MV-4-11 (cell line): ENCODE data around the gene NDST4.

ENCODE experiments used
- DNase-seq: peaks from one replicate; lab custom pipeline; 2025; lab: John Stamatoyannopoulos, UW

Gene NDST4

DNA sequence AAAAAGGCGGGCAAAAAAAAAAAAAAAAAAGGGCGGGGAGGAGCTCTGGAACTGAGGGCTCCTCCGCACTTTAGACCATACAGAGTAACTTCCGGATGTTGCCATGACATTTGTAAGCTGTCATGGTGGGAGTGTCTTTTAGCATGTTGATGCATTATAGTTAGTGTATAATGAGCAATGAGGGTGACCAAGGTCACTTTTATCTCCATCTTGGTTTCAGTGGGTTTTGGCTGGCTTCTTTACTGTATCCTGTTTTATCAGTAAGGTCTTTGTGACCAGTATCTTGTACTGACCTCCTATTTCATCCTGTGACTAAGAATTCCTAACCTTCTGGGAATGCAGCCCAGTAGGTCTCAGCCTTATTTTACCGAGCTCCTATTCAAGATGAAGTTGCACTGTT lies 321.4 kb downstream of the NDST4 start:
- DNase-seq: no peak

DNA sequence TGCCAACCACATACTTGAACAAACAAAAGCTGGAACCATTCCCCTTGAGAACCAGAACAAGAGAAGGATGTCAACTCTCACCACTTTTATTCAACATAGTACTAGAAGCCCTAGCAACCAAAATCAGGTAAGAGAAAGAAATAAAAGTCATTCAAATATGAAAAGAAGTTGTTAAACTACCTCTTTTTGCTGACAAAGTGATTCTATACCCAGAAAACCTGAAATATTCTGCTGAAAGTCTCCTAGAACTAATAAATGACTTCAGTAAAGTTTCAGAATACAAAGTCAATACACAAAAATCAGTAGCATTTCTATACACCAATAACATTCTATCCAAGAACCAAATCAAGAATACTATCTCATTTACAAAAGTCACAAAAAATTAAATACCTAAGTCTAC lies 327.9 kb downstream of the NDST4 start:
- DNase-seq: no peak

GRCh38 chr4:114783215-114783595 lies 330.2 kb downstream of the NDST4 start:
- DNase-seq: no peak

- no peak for DNase-seq
Observed at GRCh38 chr4:114782415-114783214, 330.8 kb downstream of the NDST4 start.

DNA sequence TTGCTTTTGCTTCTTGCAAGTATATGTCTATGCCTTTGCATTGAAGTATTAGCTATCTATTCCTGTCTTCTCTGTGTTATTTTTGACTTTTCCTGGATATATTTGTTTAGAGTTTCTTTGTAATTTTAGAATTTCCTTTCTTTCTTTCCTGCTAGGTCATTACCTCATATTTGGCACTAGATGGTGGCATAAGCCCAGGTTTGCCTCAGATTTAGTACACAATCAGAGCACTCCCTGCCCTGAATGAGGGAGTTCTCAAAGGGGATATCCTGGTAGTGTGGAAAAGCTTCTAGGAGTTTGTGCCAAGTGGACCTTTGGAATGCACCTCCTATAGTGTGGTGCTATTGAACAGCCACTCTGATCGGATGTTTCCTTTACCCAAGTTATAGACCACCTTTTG lies 333.2 kb downstream of the NDST4 start:
- no peak for DNase-seq
